NCI-H1092 treated with DMSO at 0.1 percent for 48 hours (cell line): ENCODE data around the gene GJA4.

Experiments
- DNase-seq: peaks from one replicate; lab custom pipeline; 2025; lab: John Stamatoyannopoulos, UW

Gene GJA4

GRCh38 chr1:34792868-34793727 is at the start of gene GJA4:
TSS of gene GJA4 (plus strand) at chr1:34792999. CDS start at chr1:34794214, 1,215 bp downstream.
- DNase-seq = no peak

- no peak for DNase-seq
Measured at GRCh38 chr1:34743775-34744174, 49.0 kb upstream of the GJA4 start.

GRCh38 chr1:34744851-34745250 is 47.9 kb upstream of the GJA4 start:
- no peak for DNase-seq

- no peak for DNase-seq
Measured at GRCh38 chr1:34745666-34746065, 47.1 kb upstream of the GJA4 start.

- no peak for DNase-seq
Measured at GRCh38 chr1:34746101-34746500, 46.7 kb upstream of the GJA4 start.

- no peak for DNase-seq
Measured at GRCh38 chr1:34746785-34747637, 45.8 kb upstream of the GJA4 start.

- no peak for DNase-seq
Measured at GRCh38 chr1:34747638-34747941, 45.2 kb upstream of the GJA4 start.

- DNase-seq = no peak
Measured at GRCh38 chr1:34749992-34750391, 42.8 kb upstream of the GJA4 start.

GRCh38 chr1:34750610-34751009 is 42.2 kb upstream of the GJA4 start:
- no peak for DNase-seq

- DNase-seq = no peak
Measured at GRCh38 chr1:34753163-34753562, 39.6 kb upstream of the GJA4 start.

- DNase-seq = no peak
Measured at GRCh38 chr1:34754964-34755637, 37.7 kb upstream of the GJA4 start, which contains the start of gene GJB5. TSS of gene GJB5 (plus strand) at chr1:34755047. CDS start at chr1:34757331, 2,284 bp downstream.

GRCh38 chr1:34755961-34756360 is 36.8 kb upstream of the GJA4 start:
- DNase-seq = no peak

- DNase-seq = no peak
Measured at GRCh38 chr1:34757386-34757785, 35.4 kb upstream of the GJA4 start.

GRCh38 chr1:34758751-34759150 is 34.0 kb upstream of the GJA4 start:
- DNase-seq = no peak

GRCh38 chr1:34759503-34760357 is 33.1 kb upstream of the GJA4 start, which contains the start of gene GJB4:
TSS of gene GJB4 (plus strand) at chr1:34759740. CDS start at chr1:34761255, 1,515 bp downstream.
- DNase-seq = no peak

- no peak for DNase-seq
Measured at GRCh38 chr1:34761176-34761761, 31.5 kb upstream of the GJA4 start.

GRCh38 chr1:34761776-34762307 is 31.0 kb upstream of the GJA4 start:
- no peak for DNase-seq

- DNase-seq = no peak
Measured at GRCh38 chr1:34762474-34763141, 30.2 kb upstream of the GJA4 start.

GRCh38 chr1:34763142-34763781 is 29.5 kb upstream of the GJA4 start:
- DNase-seq = no peak

- DNase-seq = no peak
Measured at GRCh38 chr1:34768856-34769255, 23.9 kb upstream of the GJA4 start.
